OCI-LY1 (cell line): ENCODE measurements around the gene COPS2.

ENCODE experiments used
- H2AFZ ChIP-seq: fragments of 200-600 bp; sonication (generic), shearing (Covaris generic); 2 replicates; pipeline ENCODE4 v1.6.0; 2014; ENCODE audit warnings: antibody characterized with exemption, mild to moderate bottlenecking, low read length
- H3F3A ChIP-seq: fragments of 200-600 bp; sonication (generic), shearing (Covaris generic); 2 replicates; pipeline ENCODE4 v1.6.0; 2014; ENCODE audit warnings: mild to moderate bottlenecking, antibody characterized with exemption, low read length, moderate library complexity; ENCODE audit not compliant: insufficient read depth
- H3K27ac ChIP-seq: fragments of 200-600 bp; sonication (generic); 2 replicates; pipeline ENCODE4 v1.5.1; 2014; ENCODE audit warnings: low read length, mixed run types, mild to moderate bottlenecking, low read depth; ENCODE audit not compliant: poor library complexity, severe bottlenecking
- H3K27me3 ChIP-seq: fragments of 200-600 bp; sonication (generic); 2 replicates; pipeline ENCODE4 v1.6.0; 2014; ENCODE audit warnings: antibody characterized with exemption, mild to moderate bottlenecking, low read length, moderate library complexity; ENCODE audit not compliant: insufficient read depth
- H3K36me3 ChIP-seq: fragments of 200-600 bp; sonication (generic); 2 replicates; pipeline ENCODE4 v1.6.1; 2014; ENCODE audit warnings: mild to moderate bottlenecking, antibody characterized with exemption, low read length, moderate library complexity, mixed read lengths; ENCODE audit not compliant: insufficient read depth
- H3K4me1 ChIP-seq: fragments of 200-600 bp; sonication (generic); 2 replicates; pipeline ENCODE4 v1.5.1; 2014; ENCODE audit warnings: mild to moderate bottlenecking, low read length, moderate library complexity; ENCODE audit not compliant: insufficient read depth, severe bottlenecking
- H3K4me2 ChIP-seq: fragments of 200-600 bp; sonication (generic), shearing (Covaris generic); 2 replicates; pipeline ENCODE4 v1.6.1; 2014; ENCODE audit warnings: low read length
- H3K4me3 ChIP-seq: fragments of 200-600 bp; sonication (generic); 2 replicates; pipeline ENCODE4 v1.5.1; 2014; ENCODE audit warnings: low read length, low read depth, mild to moderate bottlenecking, mixed read lengths; ENCODE audit not compliant: poor library complexity, severe bottlenecking
- H3K79me2 ChIP-seq: fragments of 200-600 bp; shearing (Covaris generic); 2 replicates; pipeline ENCODE4 v1.6.1; 2016; ENCODE audit warnings: mixed run types, low read length, mixed read lengths; ENCODE audit not compliant: insufficient read depth
- H3K9ac ChIP-seq: fragments of 200-600 bp; sonication (generic), shearing (Covaris generic); 2 replicates; pipeline ENCODE4 v1.6.1; 2014; ENCODE audit warnings: mild to moderate bottlenecking, low read length, mixed read lengths
- H3K9me2 ChIP-seq: fragments of 200-600 bp; sonication (generic), shearing (Covaris generic); 2 replicates; pipeline ENCODE4 v1.6.1; 2014; ENCODE audit warnings: low read depth, mild to moderate bottlenecking, low read length, mixed read lengths
- H3K9me3 ChIP-seq: fragments of 200-600 bp; shearing (Covaris generic); 2 replicates; pipeline ENCODE4 v1.6.1; 2014; ENCODE audit warnings: low read length, mixed read lengths
- H4K20me1 ChIP-seq: fragments of 200-600 bp; sonication (generic), shearing (Covaris generic); 2 replicates; pipeline ENCODE4 v1.6.0; 2016; ENCODE audit warnings: mild to moderate bottlenecking, low read length; ENCODE audit not compliant: insufficient read depth
- CTCF ChIP-seq: fragments of 200-600 bp; sonication (generic), shearing (Covaris generic); IDR thresholded peaks from 2 replicates; pipeline ENCODE4 v1.5.1; 2017; ENCODE audit warnings: mild to moderate bottlenecking, antibody characterized with exemption, low read length, moderate library complexity, mixed read lengths
- EZH2 ChIP-seq: fragments of 200-600 bp; sonication (generic), shearing (Covaris generic); IDR thresholded peaks from 2 replicates; pipeline ENCODE4 v1.8.0; 2017; ENCODE audit warnings: borderline replicate concordance, mixed run types, mild to moderate bottlenecking, antibody characterized with exemption, low read length, moderate library complexity, mixed read lengths

The COPS2 gene

GRCh38 chr15:49134683-49135341 is 20.6 kb downstream of the COPS2 start:
- Histone ChIP-seq H3K27ac (no peak overlapping the region), H3K4me2 (no peak overlapping the region)
- TF ChIP-seq CTCF, result no peak
- TF ChIP-seq EZH2, result no peak

GRCh38 chr15:49131403-49131802 is 24.0 kb downstream of the COPS2 start:
- H3K27me3 ChIP-seq, result no peaks in the 10 kb centered on the region
- no peak overlapping the region for H3K4me3 ChIP-seq
- H3K4me1 ChIP-seq, result no peaks in the 10 kb centered on the region
- no peak overlapping the region for H2AFZ ChIP-seq
- H3K9ac ChIP-seq, result no peak overlapping the region
- no peaks in the 10 kb centered on the region for H3K79me2 ChIP-seq
- H3K4me2 ChIP-seq, result no peak overlapping the region
- H3K27ac ChIP-seq, result no peak overlapping the region
- no peaks in the 10 kb centered on the region for H3F3A ChIP-seq
- H3K36me3 ChIP-seq, result peaks cover 90% of the 10 kb centered on the region
- no peaks in the 10 kb centered on the region for H3K9me2 ChIP-seq
- H3K9me3 ChIP-seq, result no peaks in the 10 kb centered on the region
- TF ChIP-seq CTCF (no peak), EZH2 (no peak)
- no peaks in the 10 kb centered on the region for H4K20me1 ChIP-seq

More at GRCh38 chr15:49134683-49135341, 20.6 kb downstream of the COPS2 start:
- H3K4me1 ChIP-seq, result no peaks in the 10 kb centered on the region
- no peaks in the 10 kb centered on the region for H3F3A ChIP-seq
- H3K9me3 ChIP-seq, result no peaks in the 10 kb centered on the region
- H4K20me1 ChIP-seq, result no peaks in the 10 kb centered on the region
- H3K9ac ChIP-seq, result no peak overlapping the region
- H3K27me3 ChIP-seq, result no peaks in the 10 kb centered on the region
- H3K36me3 ChIP-seq, result peaks cover 91% of the 10 kb centered on the region
- no peaks in the 10 kb centered on the region for H3K9me2 ChIP-seq
- no peaks in the 10 kb centered on the region for H3K79me2 ChIP-seq
- no peak overlapping the region for H2AFZ ChIP-seq
- H3K4me3 ChIP-seq, result no peak overlapping the region

- Histone ChIP-seq H3F3A (no peaks in the 10 kb centered on the region), H3K36me3 (peaks cover 39% of the 10 kb centered on the region), H3K27me3 (no peaks in the 10 kb centered on the region), H4K20me1 (no peaks in the 10 kb centered on the region), H3K9ac (no peak overlapping the region), H3K27ac (no peak overlapping the region), H3K9me3 (no peaks in the 10 kb centered on the region), H3K4me2 (no peak overlapping the region), H3K4me3 (no peak overlapping the region), H2AFZ (no peak overlapping the region), H3K9me2 (no peaks in the 10 kb centered on the region), H3K79me2 (no peaks in the 10 kb centered on the region), H3K4me1 (no peaks in the 10 kb centered on the region)
- no peak for TF ChIP-seq EZH2
- no peak for TF ChIP-seq CTCF
Observed at GRCh38 chr15:49124371-49124770, 31.0 kb downstream of the COPS2 start.
